H1 (cell line): ENCODE measurements around the gene STRN4.

ENCODE experiments used
- BRCA1 ChIP-seq: IDR thresholded peaks from 2 replicates; pipeline ENCODE4 v1.6.1; 2012; ENCODE audit warnings: low read depth, low read length, improper control_type of control experiment
- CTCF ChIP-seq, 3 experiments: IDR thresholded peaks; 1 replicate in 2 of 3; 2 replicates in 1 of 3; pipeline versions ENCODE4 v1.5.1 to v1.6.1; 2011; ENCODE audit warnings: low read length in 3 of 3, mild to moderate bottlenecking in 3 of 3, inconsistent platforms in 2 of 3, low read depth in 1 of 3, moderate library complexity in 1 of 3; ENCODE audit not compliant: insufficient read depth in 1 of 3; ENCODE audit errors: control extremely low read depth in 1 of 3
- EP300 ChIP-seq, 2 experiments: IDR thresholded peaks; 1 replicate in 1 of 2; 2 replicates in 1 of 2; pipeline ENCODE4 v1.6.1; 2011 to 2012; ENCODE audit warnings: low read depth in 2 of 2, low read length in 2 of 2, mild to moderate bottlenecking in 2 of 2, borderline replicate concordance in 1 of 2, inconsistent platforms in 1 of 2, moderate library complexity in 1 of 2
- KDM1A ChIP-seq: fragments of 200-600, 300-600 bp; sonication (generic); IDR thresholded peaks from 2 replicates; pipeline ENCODE4 v1.7.1; 2016; ENCODE audit warnings: mild to moderate bottlenecking, low read length, borderline replicate concordance
- MAX ChIP-seq: IDR thresholded peaks from 2 replicates; pipeline ENCODE4 v1.6.1; 2012; ENCODE audit warnings: inconsistent platforms
- POLR2A ChIP-seq, 2 experiments: IDR thresholded peaks; 1 replicate in 1 of 2; 2 replicates in 1 of 2; pipeline ENCODE4 v1.6.1; 2011; ENCODE audit warnings: low read depth in 2 of 2, low read length in 2 of 2, mild to moderate bottlenecking in 2 of 2; ENCODE audit errors: control extremely low read depth in 1 of 2
- RAD21 ChIP-seq, 2 experiments: IDR thresholded peaks in 1 of 2; conservative IDR thresholded peaks in 1 of 2; 2 replicates each; pipeline ENCODE4 v1.6.1; 2011; ENCODE audit warnings: low read depth in 2 of 2, low read length in 2 of 2, improper control_type of control experiment in 1 of 2, inconsistent platforms in 1 of 2, mild to moderate bottlenecking in 1 of 2, moderate library complexity in 1 of 2
- RXRA ChIP-seq: IDR thresholded peaks from 2 replicates; pipeline ENCODE4 v1.6.1; 2011; ENCODE audit warnings: low read depth, mild to moderate bottlenecking, low read length, moderate library complexity; ENCODE audit not compliant: insufficient read depth
- SIX5 ChIP-seq: IDR thresholded peaks from 2 replicates; pipeline ENCODE4 v1.6.1; 2011; ENCODE audit warnings: mild to moderate bottlenecking, low read depth, low read length
- ZNF274 ChIP-seq: IDR thresholded peaks from 2 replicates; pipeline ENCODE4 v1.7.0; 2012; ENCODE audit warnings: low read length, borderline replicate concordance; ENCODE audit errors: extremely low read depth

DNA sequence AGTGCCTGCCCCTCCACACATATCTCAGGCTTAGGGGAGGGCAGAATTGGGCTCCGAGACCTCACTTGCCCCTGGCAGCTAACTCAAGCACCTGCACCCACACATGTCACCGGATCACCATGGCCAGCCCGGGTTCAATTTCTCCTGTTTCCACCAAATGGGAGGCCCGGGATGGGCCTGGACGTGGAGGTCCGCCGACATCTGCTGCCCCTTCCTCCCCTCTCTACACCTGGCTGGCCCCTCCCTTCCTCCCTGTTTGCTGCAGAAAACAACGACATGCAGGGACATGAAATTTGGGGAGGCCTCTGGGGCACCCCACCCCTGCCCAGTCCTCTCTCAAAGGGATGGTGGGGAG, 30.7 kb downstream of the STRN4 start:
- TF ChIP-seq CTCF (IDR thresholded peaks at IDR 0.05; ENCODE audit: control extremely low read depth in 1 of 3, insufficient read depth in 1 of 3, low read depth in 1 of 3, low read length in 3 of 3) (no peak), ZNF274 (no peak), BRCA1 (no peak), RAD21 (IDR thresholded peaks at IDR 0.05 in 1 of 2, conservative IDR thresholded peaks at IDR 0.05 in 1 of 2; ENCODE audit: low read depth in 2 of 2, low read length in 2 of 2) (no peak), MAX (no peak), POLR2A (IDR thresholded peaks at IDR 0.05; ENCODE audit: control extremely low read depth in 1 of 2, low read depth in 2 of 2, low read length in 2 of 2) (no peak), EP300 (IDR thresholded peaks at IDR 0.05; ENCODE audit: borderline replicate concordance in 1 of 2, low read depth in 2 of 2, low read length in 2 of 2) (no peak), KDM1A (no peak), SIX5 (no peak), RXRA (no peak)
